H4 (cell line): ENCODE data around the gene ZG16. TPM values are rescaled to one million over a fixed set of nuclear protein-coding genes. Genes with fewer than 3 reads are reported as not detected.
A peak's percentile ranks its signal among the peaks of the same experiment; 100 is the strongest.
"Not testable (repeated sequence)": the region's sequence is repeated elsewhere in the genome, so short reads cannot be mapped to it uniquely, and the experiment has no call there.

Experiments
- DNase-seq: peaks from one replicate; pipeline ENCODE4 v3.0.0-alpha.2; 2015; ENCODE audit warnings: low spot score
- total RNA-seq: library from RNA; depleted of rRNA; stranded (reverse); fragments of >200 nt; shearing (Covaris generic); gene quantifications from 2 replicates; pipeline ENCODE4 v1.2.3, GENCODE V29; 2014; rRNA removed

Gene ZG16
- total RNA-seq = not detected in 2 replicates

- DNase-seq = no peak
Observed at GRCh38 chr16:29777576-29778350, at the start of gene ZG16. TSS of gene ZG16 (plus strand) at chr16:29778256. CDS start at chr16:29779267, 1,011 bp downstream.

- peak; percentile 63 for DNase-seq
Observed at GRCh38 chr16:29729116-29729521, 48.9 kb upstream of the ZG16 start.

GRCh38 chr16:29730649-29731048, 47.4 kb upstream of the ZG16 start:
- DNase-seq = no peak

- DNase-seq = not testable (repeated sequence)
Observed at GRCh38 chr16:29731768-29732601, 46.1 kb upstream of the ZG16 start.

- no peak for DNase-seq
Observed at GRCh38 chr16:29734786-29735185, 43.3 kb upstream of the ZG16 start.

- no peak for DNase-seq
Observed at GRCh38 chr16:29736112-29736511, 41.9 kb upstream of the ZG16 start.

GRCh38 chr16:29736764-29737163, 41.3 kb upstream of the ZG16 start:
- no peak for DNase-seq

GRCh38 chr16:29737713-29738112, 40.3 kb upstream of the ZG16 start:
- DNase-seq = no peak

GRCh38 chr16:29738514-29738913, 39.5 kb upstream of the ZG16 start:
- DNase-seq = no peak

- DNase-seq = not testable (repeated sequence)
Observed at GRCh38 chr16:29739927-29740629, 38.0 kb upstream of the ZG16 start.

GRCh38 chr16:29740630-29741015, 37.4 kb upstream of the ZG16 start:
- DNase-seq = not testable (repeated sequence)

GRCh38 chr16:29742683-29743275, 35.3 kb upstream of the ZG16 start:
- no peak for DNase-seq

- DNase-seq = no peak
Observed at GRCh38 chr16:29743475-29743826, 34.6 kb upstream of the ZG16 start.

- no peak for DNase-seq
Observed at GRCh38 chr16:29743827-29744531, 34.1 kb upstream of the ZG16 start.

- no peak for DNase-seq
Observed at GRCh38 chr16:29744541-29745101, 33.4 kb upstream of the ZG16 start.

GRCh38 chr16:29745121-29745852, 32.8 kb upstream of the ZG16 start:
- DNase-seq = no peak

- peak; percentile 82 for DNase-seq
Observed at GRCh38 chr16:29745853-29746345, 32.2 kb upstream of the ZG16 start, which contains the start of gene C16orf54. TSS of gene C16orf54 (minus strand) at chr16:29745990. CDS start at chr16:29744951, 1,039 bp downstream.

GRCh38 chr16:29746518-29746917, 31.5 kb upstream of the ZG16 start:
- DNase-seq = not testable (repeated sequence)

- no peak for DNase-seq
Observed at GRCh38 chr16:29747947-29748759, 29.9 kb upstream of the ZG16 start.
